ENCODE data around the gene TP53INP2.
A peak's percentile ranks its signal among the peaks of the same experiment; 100 is the strongest.
"Not testable (repeated sequence)": the region's sequence is repeated elsewhere in the genome, so short reads cannot be mapped to it uniquely, and the experiment has no call there.

Gene TP53INP2

GRCh38 chr20:34704177-34705007 is at the start of gene TP53INP2:
Gene TP53INP2 (plus strand): TSS chr20:34704344. CDS start chr20:34708740, 4,396 bp downstream.
- DNase-seq: peak; percentile 75

GRCh38 chr20:34658654-34659053 is 45.5 kb upstream of the TP53INP2 start:
- DNase-seq: not testable (repeated sequence)

- DNase-seq: not testable (repeated sequence)
Measured at GRCh38 chr20:34661811-34662210, 42.3 kb upstream of the TP53INP2 start.

- peak; percentile 41 for DNase-seq
Measured at GRCh38 chr20:34663213-34663943, 40.8 kb upstream of the TP53INP2 start.

GRCh38 chr20:34664751-34665150 is 39.4 kb upstream of the TP53INP2 start:
- not testable (repeated sequence) for DNase-seq

- DNase-seq: no peak
Measured at GRCh38 chr20:34669094-34669493, 35.0 kb upstream of the TP53INP2 start.

GRCh38 chr20:34673412-34673811 is 30.7 kb upstream of the TP53INP2 start:
- no peak for DNase-seq

GRCh38 chr20:34675561-34675960 is 28.6 kb upstream of the TP53INP2 start:
- DNase-seq: no peak

- no peak for DNase-seq
Measured at GRCh38 chr20:34675993-34676641, 28.0 kb upstream of the TP53INP2 start.

GRCh38 chr20:34676642-34677373 is 27.3 kb upstream of the TP53INP2 start, which contains the start of gene PIGU:
Gene PIGU (minus strand): TSS chr20:34677092. CDS start chr20:34677085, 7 bp downstream.
- DNase-seq: peak; percentile 95

- DNase-seq: peak; percentile 97
Measured at GRCh38 chr20:34680586-34681175, 23.5 kb upstream of the TP53INP2 start.

- DNase-seq: no peak
Measured at GRCh38 chr20:34683667-34684066, 20.5 kb upstream of the TP53INP2 start.

GRCh38 chr20:34689486-34689885 is 14.7 kb upstream of the TP53INP2 start:
- peak; percentile 42 for DNase-seq

GRCh38 chr20:34691838-34692237 is 12.3 kb upstream of the TP53INP2 start:
- DNase-seq: no peak

- DNase-seq: no peak
Measured at GRCh38 chr20:34693414-34693813, 10.7 kb upstream of the TP53INP2 start.

GRCh38 chr20:34701405-34702085 is 2.6 kb upstream of the TP53INP2 start:
- DNase-seq: no peak

- no peak for DNase-seq
Measured at GRCh38 chr20:34703061-34703423, 1.1 kb upstream of the TP53INP2 start.

- DNase-seq: no peak
Measured at GRCh38 chr20:34703424-34704176, 544 bp upstream of the TP53INP2 start.

- no peak for DNase-seq
Measured at GRCh38 chr20:34705008-34705396, 858 bp downstream of the TP53INP2 start.

GRCh38 chr20:34705397-34706301 is 1.5 kb downstream of the TP53INP2 start:
- peak; percentile 21 for DNase-seq
